Fibroblast of lung (primary cell): ENCODE results near the gene AMZ2. TPM values are rescaled to one million over a fixed set of nuclear protein-coding genes. Genes with fewer than 3 reads are reported as not detected.
"Not testable (repeated sequence)": the region's sequence is repeated elsewhere in the genome, so short reads cannot be mapped to it uniquely, and the experiment has no call there.

Source experiments
- DNase-seq, 2 donors: peaks; one replicate each; pipeline versions ENCODE4 v3.0.0 to v3.0.0-alpha.2; 2010; ENCODE audit warnings: low read depth in 2 of 2
- H2AFZ ChIP-seq: 2 replicates; pipeline ENCODE4 v1.5.1; 2012; ENCODE audit warnings: low read length, control low read depth, inconsistent platforms
- H3K27ac ChIP-seq: 2 replicates; pipeline ENCODE4 v1.5.1; 2011; ENCODE audit warnings: low read length, control low read depth; ENCODE audit not compliant: insufficient read depth
- H3K27me3 ChIP-seq: 2 replicates; pipeline ENCODE4 v1.5.1; 2011; ENCODE audit warnings: mild to moderate bottlenecking, low read length; ENCODE audit not compliant: control insufficient read depth, insufficient read depth
- H3K36me3 ChIP-seq: 2 replicates; pipeline ENCODE4 v1.5.1; 2011; ENCODE audit warnings: low read length; ENCODE audit not compliant: control insufficient read depth, insufficient read depth
- H3K4me1 ChIP-seq: 2 replicates; pipeline ENCODE4 v1.5.1; 2011; ENCODE audit warnings: low read length; ENCODE audit not compliant: control insufficient read depth, insufficient read depth; ENCODE audit errors: extremely low read depth
- H3K4me2 ChIP-seq: 2 replicates; pipeline ENCODE4 v1.5.1; 2011; ENCODE audit warnings: low read length, control low read depth; ENCODE audit not compliant: insufficient read depth; ENCODE audit errors: extremely low read depth
- H3K4me3 ChIP-seq, 4 experiments: fragments of 200-600 bp in 1 of 4; sonication (generic) in 1 of 4; replicated peaks in 1 of 4; 2 replicates each; pipeline ENCODE4 v1.5.1; 2011 to 2016; ENCODE audit warnings: low read length in 4 of 4, low read depth in 3 of 4, mild to moderate bottlenecking in 3 of 4, control low read depth in 2 of 4, inconsistent platforms in 1 of 4, mixed read lengths in 1 of 4; ENCODE audit not compliant: insufficient read depth in 1 of 4; ENCODE audit errors: control extremely low read depth in 1 of 4
- H3K79me2 ChIP-seq: 2 replicates; pipeline ENCODE4 v1.5.1; 2012; ENCODE audit warnings: mild to moderate bottlenecking, low read length, inconsistent platforms; ENCODE audit not compliant: control insufficient read depth, insufficient read depth
- H3K9ac ChIP-seq: 2 replicates; pipeline ENCODE4 v1.5.1; 2011; ENCODE audit warnings: mild to moderate bottlenecking, low read length, control low read depth; ENCODE audit not compliant: insufficient read depth
- H3K9me3 ChIP-seq: 2 replicates; pipeline ENCODE4 v1.5.1; 2012; ENCODE audit warnings: low read depth, low read length; ENCODE audit not compliant: control insufficient read depth, insufficient read depth
- H4K20me1 ChIP-seq: 2 replicates; pipeline ENCODE4 v1.5.1; 2011; ENCODE audit warnings: low read length; ENCODE audit not compliant: control insufficient read depth, insufficient read depth; ENCODE audit errors: extremely low read depth
- EZH2 ChIP-seq: IDR thresholded peaks from 2 replicates; pipeline ENCODE4 v1.5.1; 2012; ENCODE audit warnings: low read length, control low read depth, mild to moderate bottlenecking; ENCODE audit errors: missing control alignments
- polyA plus RNA-seq, 2 donors: library from polyadenylated mRNA; depleted of rRNA in 1 of 2; stranded (reverse) in 1 of 2; unstranded in 1 of 2; fragments of >200 nt; gene quantifications; 2 replicates each; pipeline ENCODE4 v1.2.1, GENCODE V29; 2011 to 2012; ENCODE audit warnings: missing spikeins in 1 of 2
- total RNA-seq: library from RNA; depleted of rRNA; stranded (reverse); fragments of >200 nt; gene quantifications from 2 replicates; pipeline ENCODE4 v1.2.1, GENCODE V29; 2014
- TF ChIP-seq, protein P1 (sequence below), 2 donors: IDR thresholded peaks in 1 of 2; conservative IDR thresholded peaks in 1 of 2; 1 replicate in 1 of 2; 2 replicates in 1 of 2; pipeline ENCODE4 v1.5.1; 2011 to 2012; ENCODE audit warnings: low read length in 2 of 2, control low read depth in 1 of 2, inconsistent platforms in 1 of 2, low read depth in 1 of 2, mild to moderate bottlenecking in 1 of 2

The AMZ2 gene
- total and polyA plus RNA-seq, 2 donors (not counting 1 experiment from before 2014, with no cell fraction given) = 85.9 to 119 TPM

- peaks cover 2% of the 10 kb centered on the region for H3K36me3 ChIP-seq
- no peak overlapping the region for H3K4me2 ChIP-seq
- H3K9me3 ChIP-seq = no peaks in the 10 kb centered on the region
- no peak overlapping the region for H3K9ac ChIP-seq
- no peak overlapping the region for H2AFZ ChIP-seq
- H3K27ac ChIP-seq = no peak overlapping the region
- no peak overlapping the region for H3K4me3 ChIP-seq
- H4K20me1 ChIP-seq = no peaks in the 10 kb centered on the region
- TF ChIP-seq EZH2 = no peak
- TF ChIP-seq, protein P1, sequence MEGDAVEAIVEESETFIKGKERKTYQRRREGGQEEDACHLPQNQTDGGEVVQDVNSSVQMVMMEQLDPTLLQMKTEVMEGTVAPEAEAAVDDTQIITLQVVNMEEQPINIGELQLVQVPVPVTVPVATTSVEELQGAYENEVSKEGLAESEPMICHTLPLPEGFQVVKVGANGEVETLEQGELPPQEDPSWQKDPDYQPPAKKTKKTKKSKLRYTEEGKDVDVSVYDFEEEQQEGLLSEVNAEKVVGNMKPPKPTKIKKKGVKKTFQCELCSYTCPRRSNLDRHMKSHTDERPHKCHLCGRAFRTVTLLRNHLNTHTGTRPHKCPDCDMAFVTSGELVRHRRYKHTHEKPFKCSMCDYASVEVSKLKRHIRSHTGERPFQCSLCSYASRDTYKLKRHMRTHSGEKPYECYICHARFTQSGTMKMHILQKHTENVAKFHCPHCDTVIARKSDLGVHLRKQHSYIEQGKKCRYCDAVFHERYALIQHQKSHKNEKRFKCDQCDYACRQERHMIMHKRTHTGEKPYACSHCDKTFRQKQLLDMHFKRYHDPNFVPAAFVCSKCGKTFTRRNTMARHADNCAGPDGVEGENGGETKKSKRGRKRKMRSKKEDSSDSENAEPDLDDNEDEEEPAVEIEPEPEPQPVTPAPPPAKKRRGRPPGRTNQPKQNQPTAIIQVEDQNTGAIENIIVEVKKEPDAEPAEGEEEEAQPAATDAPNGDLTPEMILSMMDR (conservative IDR thresholded peaks at IDR 0.05 in 1 of 2, IDR thresholded peaks at IDR 0.05 in 1 of 2; ENCODE audit: low read depth in 1 of 2, low read length in 2 of 2) = no peak
- DNase-seq = no peak
- no peaks in the 10 kb centered on the region for H3K27me3 ChIP-seq
- no peaks in the 10 kb centered on the region for H3K79me2 ChIP-seq
- H3K4me1 ChIP-seq = no peaks in the 10 kb centered on the region
Measured at GRCh38 chr17:68273722-68274121, 25.9 kb downstream of the AMZ2 start.

GRCh38 chr17:68276339-68276738, 28.5 kb downstream of the AMZ2 start:
- not testable (repeated sequence) for H3K4me1 ChIP-seq, H3K9ac ChIP-seq, H2AFZ ChIP-seq, H3K4me2 ChIP-seq, H3K27ac ChIP-seq, H3K27me3 ChIP-seq, H4K20me1 ChIP-seq, H3K9me3 ChIP-seq, H3K79me2 ChIP-seq, DNase-seq, H3K4me3 ChIP-seq, H3K36me3 ChIP-seq

- Histone ChIP-seq H3K4me2 (no peak overlapping the region), H3K79me2 (no peaks in the 10 kb centered on the region), H2AFZ (no peak overlapping the region), H4K20me1 (no peaks in the 10 kb centered on the region), H3K9me3 (no peaks in the 10 kb centered on the region), H3K9ac (no peak overlapping the region), H3K27me3 (no peaks in the 10 kb centered on the region), H3K36me3 (peaks cover 2% of the 10 kb centered on the region), H3K4me1 (no peaks in the 10 kb centered on the region), H3K4me3 (no peak overlapping the region), H3K27ac (no peak overlapping the region)
- no peak for DNase-seq
- TF ChIP-seq, protein P1 (conservative IDR thresholded peaks at IDR 0.05 in 1 of 2, IDR thresholded peaks at IDR 0.05 in 1 of 2; ENCODE audit: low read depth in 1 of 2, low read length in 2 of 2) = no peak
- TF ChIP-seq EZH2 = no peak
Measured at GRCh38 chr17:68277807-68278206, 30.0 kb downstream of the AMZ2 start.

- H3K4me3 ChIP-seq, H3K27ac ChIP-seq, H3K4me1 ChIP-seq, H2AFZ ChIP-seq, H3K4me2 ChIP-seq, H3K36me3 ChIP-seq, H3K9me3 ChIP-seq, H3K27me3 ChIP-seq, H4K20me1 ChIP-seq, H3K79me2 ChIP-seq, H3K9ac ChIP-seq, DNase-seq: not testable (repeated sequence)
Measured at GRCh38 chr17:68281965-68282364, 34.1 kb downstream of the AMZ2 start.
